HepG2 (cell line): ENCODE results near the gene PRM3. TPM values are rescaled to one million over a fixed set of nuclear protein-coding genes. Genes with fewer than 3 reads are reported as not detected.

ENCODE experiments used
- HNF4G ChIP-seq, 2 experiments: sonication (generic) in 1 of 2; formaldehyde crosslinking in 1 of 2; IDR thresholded peaks; 2 replicates each; pipeline versions ENCODE4 v1.4.0 to v1.6.1; 2011 to 2020; ENCODE audit warnings: borderline replicate concordance in 2 of 2, low read depth in 2 of 2, mild to moderate bottlenecking in 2 of 2, low read length in 1 of 2, missing genetic modification reagents in 1 of 2, moderate library complexity in 1 of 2
- KLF16 ChIP-seq, 2 experiments: sonication (generic) in 1 of 2; formaldehyde crosslinking in 1 of 2; IDR thresholded peaks; 2 replicates each; pipeline versions ENCODE4 v1.6.1 to v1.8.0; 2016 to 2023; ENCODE audit warnings: missing genetic modification reagents in 2 of 2, missing compliant biosample characterization in 1 of 2
- MAZ ChIP-seq, 2 experiments: sonication (generic) in 1 of 2; formaldehyde crosslinking in 1 of 2; IDR thresholded peaks; 2 replicates each; pipeline versions ENCODE4 v1.5.0 to v1.6.1; 2012 to 2020; ENCODE audit warnings: low read depth in 2 of 2, mild to moderate bottlenecking in 2 of 2, borderline replicate concordance in 1 of 2, improper control_type of control experiment in 1 of 2, low read length in 1 of 2, missing genetic modification reagents in 1 of 2, moderate library complexity in 1 of 2
- POLR2AphosphoS2 ChIP-seq: IDR thresholded peaks from 2 replicates; pipeline ENCODE4 v1.6.1; 2011; ENCODE audit warnings: low read depth, low read length, improper control_type of control experiment
- REPIN1 ChIP-seq: sonication (generic); formaldehyde crosslinking; IDR thresholded peaks from 2 replicates; pipeline ENCODE4 v1.8.0; 2022; ENCODE audit warnings: missing genetic modification reagents, low read depth, mild to moderate bottlenecking, borderline replicate concordance
- SCMH1 ChIP-seq: sonication (generic); formaldehyde crosslinking; IDR thresholded peaks from 2 replicates; pipeline ENCODE4 v1.9.0; 2021; ENCODE audit warnings: missing genetic modification reagents, mild to moderate bottlenecking, borderline replicate concordance
- YEATS4 ChIP-seq: sonication (generic); formaldehyde crosslinking; IDR thresholded peaks from 2 replicates; pipeline ENCODE4 v1.4.0; 2020; ENCODE audit warnings: missing genetic modification reagents, borderline replicate concordance
- ZMYM2 ChIP-seq: sonication (generic); formaldehyde crosslinking; IDR thresholded peaks from 2 replicates; pipeline ENCODE4 v1.8.0; 2022; ENCODE audit warnings: mild to moderate bottlenecking, missing genetic modification reagents
- ZMYM3 ChIP-seq: sonication (generic); formaldehyde crosslinking; IDR thresholded peaks from 2 replicates; pipeline ENCODE4 v1.5.1; 2020; ENCODE audit warnings: mild to moderate bottlenecking, missing genetic modification reagents
- ZNF484 ChIP-seq: sonication (generic); formaldehyde crosslinking; IDR thresholded peaks from 2 replicates; pipeline ENCODE4 v1.5.1; 2020; ENCODE audit warnings: mild to moderate bottlenecking, low read depth, missing genetic modification reagents, borderline replicate concordance
- ZNF605 ChIP-seq: sonication (generic); formaldehyde crosslinking; IDR thresholded peaks from 2 replicates; pipeline ENCODE4 v1.8.0; 2022; ENCODE audit warnings: mild to moderate bottlenecking, missing genetic modification reagents
- ZNF782 ChIP-seq: sonication (generic); formaldehyde crosslinking; IDR thresholded peaks from 2 replicates; pipeline ENCODE4 v1.4.0; 2020; ENCODE audit warnings: missing genetic modification reagents, mild to moderate bottlenecking, borderline replicate concordance
- ZNF850 ChIP-seq: sonication (generic); formaldehyde crosslinking; conservative IDR thresholded peaks from 2 replicates; pipeline ENCODE4 v1.9.0; 2021; ENCODE audit warnings: mild to moderate bottlenecking, missing genetic modification reagents
- ZSCAN25 ChIP-seq: sonication (generic); formaldehyde crosslinking; IDR thresholded peaks from 2 replicates; pipeline ENCODE4 v1.8.0; 2022; ENCODE audit warnings: mild to moderate bottlenecking, missing genetic modification reagents
- polyA plus RNA-seq, 8 experiments: library from polyadenylated mRNA; depleted of rRNA in 3 of 8; stranded (reverse) in 7 of 8; unstranded in 1 of 8; fragments of >200 nt; fragmentation: Illumina TruSeq in 4 of 8; extraction: Trizol in 4 of 8; gene quantifications; 2 replicates each; pipeline versions ENCODE4 v1.2.1 to v1.2.3, GENCODE V29; 2011 to 2016; ENCODE audit warnings: low read depth in 4 of 8, missing spikeins in 1 of 8, mixed read lengths in 1 of 8; ENCODE audit not compliant: insufficient read depth in 1 of 8
- total RNA-seq, 5 experiments: library from RNA; depleted of rRNA; stranded (reverse); fragments of >200 nt; fragmentation: Illumina TruSeq; extraction: Trizol; gene quantifications; 2 replicates each; pipeline ENCODE4 v1.2.3, GENCODE V29; 2016; ENCODE audit warnings: low read depth in 1 of 5
- TF ChIP-seq, protein P1 (sequence below): sonication (generic); formaldehyde crosslinking; IDR thresholded peaks from 2 replicates; pipeline ENCODE4 v1.4.0; 2020; ENCODE audit warnings: missing genetic modification reagents
- TF ChIP-seq, protein P2 (sequence below): sonication (generic); formaldehyde crosslinking; IDR thresholded peaks from 2 replicates; pipeline ENCODE4 v1.5.0; 2020; ENCODE audit warnings: mild to moderate bottlenecking, missing genetic modification reagents
- TF ChIP-seq, protein P3 (sequence below): sonication (generic); formaldehyde crosslinking; IDR thresholded peaks from 2 replicates; pipeline ENCODE4 v1.4.0; 2020; ENCODE audit warnings: missing genetic modification reagents
- TF ChIP-seq, protein P4 (sequence below): IDR thresholded peaks from 2 replicates; pipeline ENCODE4 v1.6.1; 2016; ENCODE audit warnings: low read depth, borderline replicate concordance

Gene PRM3
- total and polyA plus RNA-seq, 2 of the 13 experiments (the other 11 are each of a cell fraction or from before 2014, with no cell fraction given): not detected

DNA sequence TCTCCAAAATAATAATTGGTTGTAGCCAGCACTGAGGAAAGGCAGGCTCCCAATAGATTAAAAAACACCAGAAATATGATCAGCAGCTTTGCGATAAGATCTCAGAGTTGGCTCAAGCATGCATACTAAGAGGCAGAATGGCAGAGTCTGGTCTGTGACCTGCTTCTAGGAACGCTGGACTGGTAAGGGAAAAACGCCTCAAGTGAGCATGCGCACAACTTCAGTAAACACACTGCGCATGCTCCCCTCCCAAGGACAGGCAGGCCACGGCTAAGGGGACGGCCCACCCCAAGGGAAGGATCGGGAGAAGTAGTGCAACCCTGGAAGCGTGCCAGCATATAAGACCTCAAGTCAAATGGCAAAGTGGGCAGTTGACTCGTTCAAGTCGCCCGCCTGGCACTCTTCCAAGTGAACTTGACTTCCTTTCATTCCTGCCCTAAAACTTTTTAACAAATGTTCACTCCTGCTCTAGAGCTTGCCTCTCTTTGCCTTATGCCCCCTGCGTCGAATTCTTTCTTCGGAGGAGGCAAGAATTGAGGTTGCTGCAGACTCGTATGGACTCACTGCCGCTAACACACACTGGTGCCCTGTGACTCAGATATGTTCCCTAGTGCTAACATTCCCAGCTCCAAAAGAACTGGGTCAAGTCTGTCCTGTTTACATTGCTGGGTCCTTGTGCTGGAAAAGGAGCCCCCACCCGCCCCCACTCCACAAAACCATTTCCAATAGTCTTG lies 30.1 kb upstream of the PRM3 start (continued):
- no peak for TF ChIP-seq YEATS4 (CRISPR knock-in tag)
- no peak for TF ChIP-seq ZSCAN25 (CRISPR knock-in tag)
- TF ChIP-seq MAZ (IDR thresholded peaks at IDR 0.05; ENCODE audit: borderline replicate concordance, low read depth, low read length): no peak
- TF ChIP-seq MAZ (CRISPR knock-in tag; IDR thresholded peaks at IDR 0.05; ENCODE audit: low read depth): no peak
- TF ChIP-seq SCMH1 (CRISPR knock-in tag): no peak
- TF ChIP-seq HNF4G (IDR thresholded peaks at IDR 0.05; ENCODE audit: borderline replicate concordance, low read depth, low read length): no peak
- TF ChIP-seq HNF4G (CRISPR knock-in tag; IDR thresholded peaks at IDR 0.05; ENCODE audit: borderline replicate concordance, low read depth): no peak
- TF ChIP-seq, protein P1, sequence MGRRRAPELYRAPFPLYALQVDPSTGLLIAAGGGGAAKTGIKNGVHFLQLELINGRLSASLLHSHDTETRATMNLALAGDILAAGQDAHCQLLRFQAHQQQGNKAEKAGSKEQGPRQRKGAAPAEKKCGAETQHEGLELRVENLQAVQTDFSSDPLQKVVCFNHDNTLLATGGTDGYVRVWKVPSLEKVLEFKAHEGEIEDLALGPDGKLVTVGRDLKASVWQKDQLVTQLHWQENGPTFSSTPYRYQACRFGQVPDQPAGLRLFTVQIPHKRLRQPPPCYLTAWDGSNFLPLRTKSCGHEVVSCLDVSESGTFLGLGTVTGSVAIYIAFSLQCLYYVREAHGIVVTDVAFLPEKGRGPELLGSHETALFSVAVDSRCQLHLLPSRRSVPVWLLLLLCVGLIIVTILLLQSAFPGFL (CRISPR knock-in tag): no peak
- no peak for TF ChIP-seq ZNF850 (CRISPR knock-in tag)
- TF ChIP-seq ZNF484 (CRISPR knock-in tag): no peak
- TF ChIP-seq ZMYM3 (CRISPR knock-in tag): 0 out of 2 replicates have a peak, but pooled peaks have one; percentile 59
- TF ChIP-seq ZNF782 (CRISPR knock-in tag): no peak
- TF ChIP-seq, protein P2, sequence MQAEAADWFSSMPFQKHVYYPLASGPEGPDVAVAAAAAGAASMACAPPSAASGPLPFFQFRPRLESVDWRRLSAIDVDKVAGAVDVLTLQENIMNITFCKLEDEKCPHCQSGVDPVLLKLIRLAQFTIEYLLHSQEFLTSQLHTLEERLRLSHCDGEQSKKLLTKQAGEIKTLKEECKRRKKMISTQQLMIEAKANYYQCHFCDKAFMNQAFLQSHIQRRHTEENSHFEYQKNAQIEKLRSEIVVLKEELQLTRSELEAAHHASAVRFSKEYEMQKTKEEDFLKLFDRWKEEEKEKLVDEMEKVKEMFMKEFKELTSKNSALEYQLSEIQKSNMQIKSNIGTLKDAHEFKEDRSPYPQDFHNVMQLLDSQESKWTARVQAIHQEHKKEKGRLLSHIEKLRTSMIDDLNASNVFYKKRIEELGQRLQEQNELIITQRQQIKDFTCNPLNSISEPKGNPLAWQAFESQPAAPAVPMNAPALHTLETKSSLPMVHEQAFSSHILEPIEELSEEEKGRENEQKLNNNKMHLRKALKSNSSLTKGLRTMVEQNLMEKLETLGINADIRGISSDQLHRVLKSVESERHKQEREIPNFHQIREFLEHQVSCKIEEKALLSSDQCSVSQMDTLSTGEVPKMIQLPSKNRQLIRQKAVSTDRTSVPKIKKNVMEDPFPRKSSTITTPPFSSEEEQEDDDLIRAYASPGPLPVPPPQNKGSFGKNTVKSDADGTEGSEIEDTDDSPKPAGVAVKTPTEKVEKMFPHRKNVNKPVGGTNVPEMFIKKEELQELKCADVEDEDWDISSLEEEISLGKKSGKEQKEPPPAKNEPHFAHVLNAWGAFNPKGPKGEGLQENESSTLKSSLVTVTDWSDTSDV: no peak
- TF ChIP-seq, protein P3, sequence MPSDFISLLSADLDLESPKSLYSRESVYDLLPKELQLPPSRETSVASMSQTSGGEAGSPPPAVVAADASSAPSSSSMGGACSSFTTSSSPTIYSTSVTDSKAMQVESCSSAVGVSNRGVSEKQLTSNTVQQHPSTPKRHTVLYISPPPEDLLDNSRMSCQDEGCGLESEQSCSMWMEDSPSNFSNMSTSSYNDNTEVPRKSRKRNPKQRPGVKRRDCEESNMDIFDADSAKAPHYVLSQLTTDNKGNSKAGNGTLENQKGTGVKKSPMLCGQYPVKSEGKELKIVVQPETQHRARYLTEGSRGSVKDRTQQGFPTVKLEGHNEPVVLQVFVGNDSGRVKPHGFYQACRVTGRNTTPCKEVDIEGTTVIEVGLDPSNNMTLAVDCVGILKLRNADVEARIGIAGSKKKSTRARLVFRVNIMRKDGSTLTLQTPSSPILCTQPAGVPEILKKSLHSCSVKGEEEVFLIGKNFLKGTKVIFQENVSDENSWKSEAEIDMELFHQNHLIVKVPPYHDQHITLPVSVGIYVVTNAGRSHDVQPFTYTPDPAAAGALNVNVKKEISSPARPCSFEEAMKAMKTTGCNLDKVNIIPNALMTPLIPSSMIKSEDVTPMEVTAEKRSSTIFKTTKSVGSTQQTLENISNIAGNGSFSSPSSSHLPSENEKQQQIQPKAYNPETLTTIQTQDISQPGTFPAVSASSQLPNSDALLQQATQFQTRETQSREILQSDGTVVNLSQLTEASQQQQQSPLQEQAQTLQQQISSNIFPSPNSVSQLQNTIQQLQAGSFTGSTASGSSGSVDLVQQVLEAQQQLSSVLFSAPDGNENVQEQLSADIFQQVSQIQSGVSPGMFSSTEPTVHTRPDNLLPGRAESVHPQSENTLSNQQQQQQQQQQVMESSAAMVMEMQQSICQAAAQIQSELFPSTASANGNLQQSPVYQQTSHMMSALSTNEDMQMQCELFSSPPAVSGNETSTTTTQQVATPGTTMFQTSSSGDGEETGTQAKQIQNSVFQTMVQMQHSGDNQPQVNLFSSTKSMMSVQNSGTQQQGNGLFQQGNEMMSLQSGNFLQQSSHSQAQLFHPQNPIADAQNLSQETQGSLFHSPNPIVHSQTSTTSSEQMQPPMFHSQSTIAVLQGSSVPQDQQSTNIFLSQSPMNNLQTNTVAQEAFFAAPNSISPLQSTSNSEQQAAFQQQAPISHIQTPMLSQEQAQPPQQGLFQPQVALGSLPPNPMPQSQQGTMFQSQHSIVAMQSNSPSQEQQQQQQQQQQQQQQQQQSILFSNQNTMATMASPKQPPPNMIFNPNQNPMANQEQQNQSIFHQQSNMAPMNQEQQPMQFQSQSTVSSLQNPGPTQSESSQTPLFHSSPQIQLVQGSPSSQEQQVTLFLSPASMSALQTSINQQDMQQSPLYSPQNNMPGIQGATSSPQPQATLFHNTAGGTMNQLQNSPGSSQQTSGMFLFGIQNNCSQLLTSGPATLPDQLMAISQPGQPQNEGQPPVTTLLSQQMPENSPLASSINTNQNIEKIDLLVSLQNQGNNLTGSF (CRISPR knock-in tag): no peak
- TF ChIP-seq POLR2AphosphoS2: no peak
- TF ChIP-seq ZNF605 (CRISPR knock-in tag): 0 out of 2 replicates have a peak, but pooled peaks have one; percentile 58
- TF ChIP-seq KLF16 (CRISPR knock-in tag; IDR thresholded peaks at IDR 0.05): no peak
- TF ChIP-seq ZMYM2 (CRISPR knock-in tag): no peak
- TF ChIP-seq, protein P4, sequence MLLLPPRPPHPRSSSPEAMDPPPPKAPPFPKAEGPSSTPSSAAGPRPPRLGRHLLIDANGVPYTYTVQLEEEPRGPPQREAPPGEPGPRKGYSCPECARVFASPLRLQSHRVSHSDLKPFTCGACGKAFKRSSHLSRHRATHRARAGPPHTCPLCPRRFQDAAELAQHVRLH: no peak
- TF ChIP-seq REPIN1 (CRISPR knock-in tag): no peak
